GM21515 (cell line): ENCODE results near the gene C1orf159.
"Not testable (repeated sequence)": the region's sequence is repeated elsewhere in the genome, so short reads cannot be mapped to it uniquely, and the experiment has no call there.

Experiments used
- ATAC-seq: cut with Tn5 transposase; IDR thresholded peaks from one replicate; pipeline ENCODE4 v1.9.1; 2021; ENCODE audit not compliant: unreplicated experiment

C1orf159 gene

GRCh38 chr1:1115786-1116700 lies at the start of gene C1orf159:
TSS of gene C1orf159 (minus strand) at chr1:1116089. CDS start at chr1:1091543, 24,546 bp downstream.
- peak; percentile 94 for ATAC-seq

DNA sequence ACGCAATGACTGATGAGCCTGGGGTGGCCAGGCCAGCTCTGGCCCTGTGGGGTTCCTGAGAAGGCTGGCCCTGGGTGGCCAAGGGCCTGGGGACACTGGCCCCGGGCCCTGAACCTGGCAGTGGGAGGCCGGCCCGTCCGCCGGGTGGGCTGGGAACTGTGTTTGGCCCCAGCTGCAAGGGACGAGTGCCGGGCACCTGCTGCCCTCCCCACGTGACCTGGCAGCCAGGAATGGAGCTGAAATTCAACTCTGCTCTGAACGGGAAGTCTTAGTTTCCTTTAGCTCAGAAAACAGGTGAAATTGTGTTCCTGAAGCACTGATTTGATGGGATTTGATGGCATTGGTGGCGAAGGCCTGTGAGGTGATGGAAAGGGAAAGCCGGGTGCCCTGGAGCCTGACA lies 49.6 kb upstream of the C1orf159 start:
- ATAC-seq, result no peak

DNA sequence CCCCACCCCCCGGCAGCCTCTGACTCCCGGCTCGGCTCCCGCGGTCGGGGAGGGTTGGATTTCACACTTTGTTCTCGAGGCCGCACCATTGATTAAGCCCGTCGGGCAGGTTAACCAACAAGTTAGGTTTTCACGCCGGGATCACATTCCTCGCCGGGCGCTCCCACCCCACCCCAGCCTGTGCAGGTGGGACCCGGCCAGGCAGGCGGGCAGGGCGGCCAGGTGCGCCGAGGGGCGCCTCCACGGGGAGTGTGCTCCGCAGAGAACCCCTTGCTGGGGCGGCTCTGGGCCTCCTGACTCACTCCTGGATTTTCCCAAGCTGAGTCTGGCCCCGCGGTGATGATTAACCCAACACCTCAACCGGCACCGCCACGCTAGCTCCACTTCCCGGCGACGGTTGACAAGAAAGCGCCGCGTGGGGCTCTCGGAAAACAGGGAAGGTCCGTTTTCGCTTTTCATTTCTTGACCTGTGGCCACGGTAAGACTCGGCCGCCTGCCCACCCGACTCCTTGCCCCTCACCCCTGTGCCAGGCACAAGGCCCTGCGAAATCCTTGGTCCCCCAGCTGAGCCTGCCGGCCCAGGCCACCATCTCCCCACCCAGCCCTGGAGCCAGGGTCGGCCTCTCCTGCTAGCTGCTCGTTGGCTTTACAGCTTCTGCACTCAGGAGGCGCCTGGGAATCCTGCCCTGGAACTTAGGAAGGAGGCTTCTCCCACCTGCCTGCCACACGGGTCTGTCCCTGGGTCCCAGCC lies 49.0 kb upstream of the C1orf159 start:
- ATAC-seq, result no peak

- ATAC-seq, result no peak
Measured at GRCh38 chr1:1164361-1164700, 48.4 kb upstream of the C1orf159 start.

GRCh38 chr1:1163538-1164070 lies 47.7 kb upstream of the C1orf159 start:
- no peak for ATAC-seq

- ATAC-seq, result no peak
Measured at GRCh38 chr1:1162597-1163537, 47.0 kb upstream of the C1orf159 start.

DNA sequence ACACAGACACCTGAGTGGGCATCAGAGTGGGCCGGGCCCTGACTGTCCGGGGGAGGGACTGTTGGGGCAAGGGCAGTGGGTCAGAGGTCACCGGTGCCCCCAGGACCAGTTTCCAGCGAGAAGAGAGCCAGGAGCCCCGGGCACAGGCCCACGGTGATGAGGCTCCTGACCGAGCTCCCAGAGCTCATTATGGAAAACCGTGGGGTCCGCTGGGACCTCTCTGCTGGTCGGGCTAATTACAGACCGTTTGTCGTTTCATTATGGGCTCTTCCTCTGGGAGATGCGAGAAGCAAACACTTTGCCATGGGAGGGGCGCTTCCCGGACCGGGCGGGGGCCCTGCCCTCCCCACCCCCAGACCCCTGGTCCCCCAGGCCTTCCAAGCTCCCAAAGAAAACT lies 45.8 kb upstream of the C1orf159 start:
- ATAC-seq, result no peak

DNA sequence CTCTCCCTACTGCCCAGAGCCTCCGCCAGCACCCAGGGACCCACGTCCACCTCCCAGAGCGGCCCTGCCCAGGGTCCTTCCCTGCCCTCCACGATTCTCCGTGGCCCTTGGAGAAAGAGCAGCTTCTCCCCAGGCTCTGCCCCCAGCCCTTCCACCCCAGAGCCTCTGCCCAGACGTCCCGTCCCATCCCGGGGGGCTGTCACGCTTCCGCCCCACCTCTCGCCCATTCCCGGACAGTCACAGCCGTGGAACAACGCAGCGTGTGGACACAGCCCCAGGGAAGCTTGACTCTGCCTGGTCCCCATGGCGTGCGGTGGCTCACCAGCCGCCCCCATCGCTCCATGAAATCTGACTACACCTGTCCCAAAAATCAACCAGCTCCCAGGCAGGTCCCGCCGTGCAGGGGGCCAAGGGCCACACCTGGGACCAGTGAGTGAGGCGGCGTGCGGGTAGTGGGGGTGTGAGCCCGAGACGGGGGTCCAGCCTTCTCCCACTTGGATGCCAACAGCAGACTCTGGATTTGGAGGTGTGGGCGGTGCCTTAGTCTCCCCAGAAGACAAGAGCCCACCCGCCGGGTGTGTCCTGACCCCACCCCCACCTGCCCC lies 45.3 kb upstream of the C1orf159 start:
- no peak for ATAC-seq

GRCh38 chr1:1160281-1160930 lies 44.5 kb upstream of the C1orf159 start:
- ATAC-seq, result no peak

GRCh38 chr1:1157914-1158710 lies 42.2 kb upstream of the C1orf159 start:
- ATAC-seq, result peak; percentile 38

- peak; percentile 52 for ATAC-seq
Measured at GRCh38 chr1:1157426-1157913, 41.6 kb upstream of the C1orf159 start.

GRCh38 chr1:1157033-1157365 lies 41.1 kb upstream of the C1orf159 start:
- no peak for ATAC-seq

DNA sequence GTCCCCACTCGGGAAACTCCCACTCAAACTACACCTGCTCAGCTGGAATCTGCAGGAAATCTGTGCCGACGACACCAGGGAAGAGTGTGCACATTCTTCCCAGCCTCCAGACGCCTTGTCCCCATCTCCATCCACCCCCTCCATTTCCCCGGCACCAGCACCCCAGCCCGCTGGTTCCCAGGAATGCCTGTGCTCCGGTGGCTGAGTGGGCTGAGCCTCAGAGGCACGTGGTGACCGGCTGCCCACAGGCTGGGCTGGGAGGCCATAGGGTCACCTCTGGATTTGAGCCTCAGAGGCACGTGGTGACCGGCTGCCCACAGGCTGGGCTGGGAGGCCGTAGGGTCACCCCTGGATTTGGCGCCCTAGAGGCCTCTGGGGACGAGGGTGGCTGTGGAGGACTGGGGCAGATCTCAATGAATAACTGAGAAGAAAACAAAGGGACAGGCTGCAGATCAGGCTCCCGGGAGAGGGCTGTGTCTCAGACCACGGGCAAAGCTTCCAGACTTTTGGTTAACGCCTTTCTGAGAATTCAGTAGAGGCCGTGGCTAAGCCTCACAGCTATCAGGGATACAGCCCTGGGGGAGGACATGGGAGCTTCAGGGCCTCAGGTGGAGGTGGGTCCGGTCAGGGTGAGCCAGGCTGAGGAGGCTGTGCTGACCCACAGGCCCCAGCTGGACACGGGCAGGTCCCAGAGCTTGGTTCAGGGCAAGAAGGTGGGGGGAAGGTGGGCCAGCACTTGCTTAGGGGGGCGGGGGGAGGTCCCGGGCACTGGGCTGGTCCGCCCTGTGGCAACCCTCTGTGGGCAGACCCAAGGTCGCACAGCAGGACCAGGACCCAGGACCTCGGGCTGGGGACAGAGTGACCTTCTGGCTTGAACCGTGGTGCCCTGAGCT lies 40.5 kb upstream of the C1orf159 start:
- ATAC-seq, result no peak

DNA sequence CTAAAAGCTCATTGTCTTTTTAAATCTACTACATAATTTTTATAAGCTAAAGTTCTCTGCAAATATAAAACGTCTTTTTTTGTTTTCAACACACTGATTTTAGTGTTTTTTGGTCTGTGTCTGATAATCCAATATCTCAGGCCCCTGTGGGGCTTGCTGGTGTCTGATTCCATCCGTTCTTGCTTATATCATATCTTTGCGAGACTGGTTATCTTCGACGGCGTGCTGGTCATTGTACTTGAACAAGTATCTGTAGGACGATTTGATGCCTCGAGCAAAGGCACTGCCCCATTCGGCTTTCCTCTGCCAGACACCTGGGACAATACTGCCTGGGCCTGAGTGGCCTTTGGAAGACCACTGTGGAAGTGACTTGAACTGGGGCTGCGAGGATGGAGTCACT lies 39.4 kb upstream of the C1orf159 start:
- no peak for ATAC-seq

DNA sequence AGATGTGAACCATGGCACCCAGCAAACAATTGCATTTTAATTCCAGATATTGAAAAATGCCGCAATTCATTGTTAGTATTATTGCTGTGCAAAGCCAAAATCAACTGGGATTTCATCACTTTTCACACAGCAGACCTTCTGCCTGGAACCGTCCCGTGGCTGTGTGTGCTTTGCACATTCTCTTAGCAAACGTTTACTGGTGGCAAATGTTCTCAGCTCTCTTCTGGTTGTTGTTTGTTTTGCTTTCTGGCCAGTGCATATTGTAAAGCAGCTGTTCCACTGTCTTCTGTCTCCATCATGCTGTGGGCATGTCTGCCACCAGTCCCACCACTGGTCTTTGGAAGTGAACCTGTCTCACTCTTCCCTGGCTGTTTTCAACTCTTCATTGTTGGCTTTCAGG lies 38.0 kb upstream of the C1orf159 start:
- no peak for ATAC-seq

GRCh38 chr1:1153215-1153614 lies 37.3 kb upstream of the C1orf159 start:
- not testable (repeated sequence) for ATAC-seq

DNA sequence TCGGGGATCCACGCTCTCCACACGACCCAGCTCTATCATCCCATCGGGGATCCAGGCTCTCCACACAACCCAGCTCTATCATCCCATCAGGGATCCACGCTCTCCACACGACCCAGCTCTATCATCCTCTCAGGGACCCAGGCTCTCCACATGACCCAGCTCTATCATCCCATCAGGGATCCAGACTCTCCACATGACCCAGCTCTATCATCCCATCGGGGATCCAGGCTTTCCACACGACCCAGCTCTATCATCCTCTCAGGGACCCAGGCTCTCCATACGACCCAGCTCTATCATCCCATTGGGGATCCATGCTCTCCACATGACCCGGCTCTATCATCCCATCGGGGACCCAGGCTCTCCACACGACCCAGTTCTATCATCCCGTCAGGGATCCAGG lies 36.5 kb upstream of the C1orf159 start:
- ATAC-seq, result not testable (repeated sequence)

DNA sequence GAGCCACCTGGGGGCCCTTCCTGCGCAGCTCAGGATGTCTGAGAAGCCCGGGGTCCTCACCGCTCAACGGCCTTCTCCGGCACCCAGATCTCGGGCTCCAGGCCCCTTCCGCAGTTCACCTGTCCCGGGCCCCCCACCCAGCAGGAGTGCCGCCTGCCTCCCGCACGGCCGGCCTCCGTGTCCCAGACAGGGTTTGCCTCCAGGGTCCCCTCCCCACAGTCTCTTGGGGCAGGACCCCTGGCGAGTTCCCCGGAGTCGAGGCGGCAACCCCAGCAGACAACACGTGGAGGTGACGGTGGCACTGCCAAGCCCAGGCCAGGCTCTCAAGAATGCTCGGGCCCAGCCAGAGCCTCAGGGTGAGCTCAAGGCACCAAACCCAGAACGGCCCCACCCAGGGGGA lies 35.4 kb upstream of the C1orf159 start:
- no peak for ATAC-seq
